Fibroblast of lung (primary cell): ENCODE results near the gene POU2AF2. TPM values are rescaled to one million over a fixed set of nuclear protein-coding genes. Genes with fewer than 3 reads are reported as not detected.

Experiments used
- DNase-seq, 2 donors: peaks; one replicate each; pipeline versions ENCODE4 v3.0.0 to v3.0.0-alpha.2; 2010; ENCODE audit warnings: low read depth in 2 of 2
- H2AFZ ChIP-seq: 2 replicates; pipeline ENCODE4 v1.5.1; 2012; ENCODE audit warnings: low read length, control low read depth, inconsistent platforms
- H3K27ac ChIP-seq: 2 replicates; pipeline ENCODE4 v1.5.1; 2011; ENCODE audit warnings: low read length, control low read depth; ENCODE audit not compliant: insufficient read depth
- H3K27me3 ChIP-seq: 2 replicates; pipeline ENCODE4 v1.5.1; 2011; ENCODE audit warnings: mild to moderate bottlenecking, low read length; ENCODE audit not compliant: control insufficient read depth, insufficient read depth
- H3K36me3 ChIP-seq: 2 replicates; pipeline ENCODE4 v1.5.1; 2011; ENCODE audit warnings: low read length; ENCODE audit not compliant: control insufficient read depth, insufficient read depth
- H3K4me1 ChIP-seq: 2 replicates; pipeline ENCODE4 v1.5.1; 2011; ENCODE audit warnings: low read length; ENCODE audit not compliant: control insufficient read depth, insufficient read depth; ENCODE audit errors: extremely low read depth
- H3K4me2 ChIP-seq: 2 replicates; pipeline ENCODE4 v1.5.1; 2011; ENCODE audit warnings: low read length, control low read depth; ENCODE audit not compliant: insufficient read depth; ENCODE audit errors: extremely low read depth
- H3K4me3 ChIP-seq, 4 experiments: fragments of 200-600 bp in 1 of 4; sonication (generic) in 1 of 4; replicated peaks in 1 of 4; 2 replicates each; pipeline ENCODE4 v1.5.1; 2011 to 2016; ENCODE audit warnings: low read length in 4 of 4, low read depth in 3 of 4, mild to moderate bottlenecking in 3 of 4, control low read depth in 2 of 4, inconsistent platforms in 1 of 4, mixed read lengths in 1 of 4; ENCODE audit not compliant: insufficient read depth in 1 of 4; ENCODE audit errors: control extremely low read depth in 1 of 4
- H3K79me2 ChIP-seq: 2 replicates; pipeline ENCODE4 v1.5.1; 2012; ENCODE audit warnings: mild to moderate bottlenecking, low read length, inconsistent platforms; ENCODE audit not compliant: control insufficient read depth, insufficient read depth
- H3K9ac ChIP-seq: 2 replicates; pipeline ENCODE4 v1.5.1; 2011; ENCODE audit warnings: mild to moderate bottlenecking, low read length, control low read depth; ENCODE audit not compliant: insufficient read depth
- H3K9me3 ChIP-seq: 2 replicates; pipeline ENCODE4 v1.5.1; 2012; ENCODE audit warnings: low read depth, low read length; ENCODE audit not compliant: control insufficient read depth, insufficient read depth
- H4K20me1 ChIP-seq: 2 replicates; pipeline ENCODE4 v1.5.1; 2011; ENCODE audit warnings: low read length; ENCODE audit not compliant: control insufficient read depth, insufficient read depth; ENCODE audit errors: extremely low read depth
- EZH2 ChIP-seq: IDR thresholded peaks from 2 replicates; pipeline ENCODE4 v1.5.1; 2012; ENCODE audit warnings: low read length, control low read depth, mild to moderate bottlenecking; ENCODE audit errors: missing control alignments
- polyA plus RNA-seq, 2 donors: library from polyadenylated mRNA; depleted of rRNA in 1 of 2; stranded (reverse) in 1 of 2; unstranded in 1 of 2; fragments of >200 nt; gene quantifications; 2 replicates each; pipeline ENCODE4 v1.2.1, GENCODE V29; 2011 to 2012; ENCODE audit warnings: missing spikeins in 1 of 2
- total RNA-seq: library from RNA; depleted of rRNA; stranded (reverse); fragments of >200 nt; gene quantifications from 2 replicates; pipeline ENCODE4 v1.2.1, GENCODE V29; 2014
- TF ChIP-seq, protein P1 (sequence below), 2 donors: IDR thresholded peaks in 1 of 2; conservative IDR thresholded peaks in 1 of 2; 1 replicate in 1 of 2; 2 replicates in 1 of 2; pipeline ENCODE4 v1.5.1; 2011 to 2012; ENCODE audit warnings: low read length in 2 of 2, control low read depth in 1 of 2, inconsistent platforms in 1 of 2, low read depth in 1 of 2, mild to moderate bottlenecking in 1 of 2

Gene POU2AF2
- total and polyA plus RNA-seq, 2 donors (not counting 1 experiment from before 2014, with no cell fraction given), result not detected

DNA sequence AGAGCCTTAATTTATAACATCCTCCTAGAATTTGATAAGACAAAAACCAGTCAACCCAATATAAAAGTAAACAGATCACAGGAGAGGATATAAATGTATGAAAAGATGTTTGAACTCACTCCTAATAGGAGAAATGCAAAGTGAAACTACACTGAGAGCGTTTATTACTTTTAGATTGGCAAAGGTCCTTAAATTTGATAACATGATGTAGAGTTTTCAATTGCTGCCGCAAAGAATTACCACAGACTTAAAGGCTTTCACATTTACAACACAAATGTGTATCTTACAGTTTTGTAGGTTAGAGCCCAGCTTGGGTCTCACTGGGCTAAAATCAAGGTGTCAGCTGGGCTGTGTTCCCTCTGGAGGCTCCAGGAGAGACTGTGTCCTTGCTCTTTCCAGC lies 9.1 kb upstream of the POU2AF2 start:
- TF ChIP-seq, protein P1, sequence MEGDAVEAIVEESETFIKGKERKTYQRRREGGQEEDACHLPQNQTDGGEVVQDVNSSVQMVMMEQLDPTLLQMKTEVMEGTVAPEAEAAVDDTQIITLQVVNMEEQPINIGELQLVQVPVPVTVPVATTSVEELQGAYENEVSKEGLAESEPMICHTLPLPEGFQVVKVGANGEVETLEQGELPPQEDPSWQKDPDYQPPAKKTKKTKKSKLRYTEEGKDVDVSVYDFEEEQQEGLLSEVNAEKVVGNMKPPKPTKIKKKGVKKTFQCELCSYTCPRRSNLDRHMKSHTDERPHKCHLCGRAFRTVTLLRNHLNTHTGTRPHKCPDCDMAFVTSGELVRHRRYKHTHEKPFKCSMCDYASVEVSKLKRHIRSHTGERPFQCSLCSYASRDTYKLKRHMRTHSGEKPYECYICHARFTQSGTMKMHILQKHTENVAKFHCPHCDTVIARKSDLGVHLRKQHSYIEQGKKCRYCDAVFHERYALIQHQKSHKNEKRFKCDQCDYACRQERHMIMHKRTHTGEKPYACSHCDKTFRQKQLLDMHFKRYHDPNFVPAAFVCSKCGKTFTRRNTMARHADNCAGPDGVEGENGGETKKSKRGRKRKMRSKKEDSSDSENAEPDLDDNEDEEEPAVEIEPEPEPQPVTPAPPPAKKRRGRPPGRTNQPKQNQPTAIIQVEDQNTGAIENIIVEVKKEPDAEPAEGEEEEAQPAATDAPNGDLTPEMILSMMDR (conservative IDR thresholded peaks at IDR 0.05 in 1 of 2, IDR thresholded peaks at IDR 0.05 in 1 of 2; ENCODE audit: low read depth in 1 of 2, low read length in 2 of 2), result no peak
- no peak for TF ChIP-seq EZH2
- no peaks in the 10 kb centered on the region for H4K20me1 ChIP-seq
- no peaks in the 10 kb centered on the region for H3K36me3 ChIP-seq
- peak overlapping the region in 3 of 4 experiments; percentile 12 to 36 (median 23) for H3K4me3 ChIP-seq
- DNase-seq, result peak in 1 of 2 donors; percentile 20
- H3K27me3 ChIP-seq, result no peaks in the 10 kb centered on the region
- H3K9ac ChIP-seq, result no peak overlapping the region
- H3K4me2 ChIP-seq, result peak overlapping the region; percentile 64
- peak overlapping the region; percentile 43 for H2AFZ ChIP-seq
- no peaks in the 10 kb centered on the region for H3K79me2 ChIP-seq
- no peaks in the 10 kb centered on the region for H3K4me1 ChIP-seq
- no peaks in the 10 kb centered on the region for H3K9me3 ChIP-seq
- H3K27ac ChIP-seq, result no peak overlapping the region

DNA sequence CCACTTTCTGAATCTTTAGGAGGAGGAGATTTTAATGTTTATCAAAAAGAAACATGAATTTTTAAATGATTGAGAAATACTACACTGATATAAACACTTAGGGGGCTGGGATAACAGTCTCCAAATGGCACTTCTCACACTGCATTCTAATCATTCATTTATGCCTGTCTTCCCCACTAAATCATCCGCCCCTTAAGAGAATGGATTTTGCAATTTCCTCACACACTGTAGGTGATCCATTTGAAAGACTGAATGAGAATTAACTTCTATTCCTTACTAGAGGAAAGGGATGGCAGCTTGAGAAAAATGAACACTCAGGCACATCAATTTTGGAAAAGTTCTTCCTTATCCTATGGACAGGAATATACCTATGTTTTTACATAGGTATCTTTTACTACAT lies 7.6 kb upstream of the POU2AF2 start:
- Histone ChIP-seq H3K79me2 (no peaks in the 10 kb centered on the region), H3K4me3 (no peak overlapping the region), H3K9ac (no peak overlapping the region), H3K36me3 (no peaks in the 10 kb centered on the region), H2AFZ (no peak overlapping the region), H3K9me3 (no peaks in the 10 kb centered on the region), H3K4me1 (no peaks in the 10 kb centered on the region), H3K27me3 (no peaks in the 10 kb centered on the region), H3K4me2 (no peak overlapping the region), H4K20me1 (no peaks in the 10 kb centered on the region), H3K27ac (no peak overlapping the region)
- DNase-seq, result no peak
- TF ChIP-seq EZH2, result no peak
- TF ChIP-seq, protein P1 (conservative IDR thresholded peaks at IDR 0.05 in 1 of 2, IDR thresholded peaks at IDR 0.05 in 1 of 2; ENCODE audit: low read depth in 1 of 2, low read length in 2 of 2), result no peak

DNA sequence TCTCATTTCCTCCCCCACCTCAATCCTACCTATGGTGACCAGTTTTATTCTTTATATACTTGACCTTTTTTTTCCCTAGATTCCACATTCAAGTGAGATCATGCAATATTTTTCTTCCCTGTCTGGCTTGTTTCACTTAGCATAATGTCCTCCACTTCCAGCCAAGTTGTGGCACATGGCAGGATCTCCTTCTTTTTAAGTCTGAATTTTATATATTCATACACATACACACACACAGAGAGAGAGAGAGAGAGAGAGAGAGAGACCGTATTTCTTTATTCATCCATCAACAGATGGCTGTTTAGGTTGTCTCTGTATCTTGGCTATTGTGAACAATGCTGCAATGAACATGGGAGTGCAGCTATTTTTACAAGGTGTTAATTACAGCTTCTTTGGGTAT lies 1.4 kb downstream of the POU2AF2 start:
- Histone ChIP-seq H3K36me3 (no peaks in the 10 kb centered on the region), H3K79me2 (no peaks in the 10 kb centered on the region), H3K9me3 (no peaks in the 10 kb centered on the region), H3K9ac (no peak overlapping the region), H3K27ac (no peak overlapping the region), H3K4me3 (no peak overlapping the region), H3K4me1 (no peaks in the 10 kb centered on the region), H3K4me2 (no peak overlapping the region), H2AFZ (no peak overlapping the region), H4K20me1 (no peaks in the 10 kb centered on the region), H3K27me3 (peaks cover 5% of the 10 kb centered on the region)
- TF ChIP-seq, protein P1 (conservative IDR thresholded peaks at IDR 0.05 in 1 of 2, IDR thresholded peaks at IDR 0.05 in 1 of 2; ENCODE audit: low read depth in 1 of 2, low read length in 2 of 2), result no peak
- no peak for TF ChIP-seq EZH2
- DNase-seq, result no peak
